IMR-90 (cell line): ENCODE measurements around the gene MICAL1. TPM values are rescaled to one million over a fixed set of nuclear protein-coding genes. Genes with fewer than 3 reads are reported as not detected.
A peak's percentile ranks its signal among the peaks of the same experiment; 100 is the strongest.

Source experiments
- ATAC-seq: fragments of 200-7000 bp; cut with Tn5 transposase; 2 replicates; pipeline ENCODE4 v1.9.1; 2020; ENCODE audit warnings: low read depth, mild to moderate bottlenecking, moderate library complexity
- BruUV-seq: library from RNA; stranded (reverse); fragments of 400-500 nt; replicated peaks from 2 replicates; lab custom pipeline; 2021; lab: Mats Ljungman, UMichigan
- CTCF ChIA-PET: fragments of 300-600 bp; formaldehyde crosslinking; extraction: SDS; loops from one replicate; lab custom pipeline; 2021; ENCODE audit warnings: antibody characterized with exemption; lab: Yijun Ruan, JAX
- POLR2A ChIA-PET: fragments of 300-600 bp; sonication (Branson Sonifier 250); formaldehyde crosslinking; loops from one replicate; lab custom pipeline; 2022; ENCODE audit warnings: antibody characterized with exemption; ENCODE audit not compliant: unreplicated experiment; lab: Charles Lee
- DNase-seq: peaks from one replicate; pipeline ENCODE4 v3.0.0; 2013
- H2AFZ ChIP-seq: replicated peaks from 2 replicates; pipeline ENCODE3; 2013; ENCODE audit warnings: low read length, mild to moderate bottlenecking; ENCODE audit not compliant: poor library complexity
- H2AK5ac ChIP-seq: 2 replicates; pipeline ENCODE4 v1.6.1; 2013; ENCODE audit warnings: low read depth, low read length, inconsistent platforms
- H2AK9ac ChIP-seq: replicated peaks from 2 replicates; pipeline ENCODE3; 2013; ENCODE audit warnings: mild to moderate bottlenecking, low read depth, low read length, moderate library complexity; ENCODE audit not compliant: poor library complexity
- H2BK120ac ChIP-seq: 2 replicates; pipeline ENCODE4 v1.6.1; 2013; ENCODE audit warnings: low read depth, low read length, inconsistent platforms
- H2BK15ac ChIP-seq: 3 replicates; pipeline ENCODE4 v1.6.1; 2013; ENCODE audit warnings: low read depth, low read length, inconsistent platforms
- H2BK20ac ChIP-seq: 2 replicates; pipeline ENCODE4 v1.6.1; 2013; ENCODE audit warnings: low read depth, mild to moderate bottlenecking, inconsistent platforms, low read length, moderate library complexity
- H2BK5ac ChIP-seq: 2 replicates; pipeline ENCODE4 v1.6.1; 2013; ENCODE audit warnings: mild to moderate bottlenecking, low read depth, low read length, inconsistent platforms; ENCODE audit not compliant: poor library complexity, severe bottlenecking
- H3K14ac ChIP-seq: replicated peaks from 2 replicates; pipeline ENCODE4 v1.6.1; 2013; ENCODE audit warnings: low read depth, low read length, inconsistent platforms
- H3K18ac ChIP-seq: 2 replicates; pipeline ENCODE4 v1.6.1; 2013; ENCODE audit warnings: low read depth, low read length, control low read depth
- H3K23ac ChIP-seq: 2 replicates; pipeline ENCODE4 v1.6.1; 2013; ENCODE audit warnings: low read depth, low read length, inconsistent platforms
- H3K27ac ChIP-seq: 2 replicates; pipeline ENCODE4 v1.5.1; 2013; ENCODE audit warnings: mild to moderate bottlenecking, control low read depth, low read length; ENCODE audit not compliant: insufficient read depth
- H3K27me3 ChIP-seq: 2 replicates; pipeline ENCODE4 v1.6.1; 2013; ENCODE audit warnings: low read length; ENCODE audit not compliant: control insufficient read depth, insufficient read depth
- H3K36me3 ChIP-seq: 2 replicates; pipeline ENCODE4 v1.6.1; 2013; ENCODE audit warnings: low read length, mixed read lengths; ENCODE audit not compliant: control insufficient read depth, insufficient read depth
- H3K4ac ChIP-seq: 2 replicates; pipeline ENCODE4 v1.6.1; 2013; ENCODE audit warnings: low read depth, low read length, inconsistent platforms
- H3K4me1 ChIP-seq: 2 replicates; pipeline ENCODE4 v1.6.1; 2013; ENCODE audit warnings: low read length, mixed read lengths; ENCODE audit not compliant: control insufficient read depth, insufficient read depth
- H3K4me2 ChIP-seq: 2 replicates; pipeline ENCODE4 v1.6.1; 2013; ENCODE audit warnings: low read depth, mild to moderate bottlenecking, control low read depth, low read length, moderate library complexity
- H3K4me3 ChIP-seq: 2 replicates; pipeline ENCODE4 v1.5.1; 2013; ENCODE audit warnings: low read depth, mild to moderate bottlenecking, control low read depth, low read length, moderate library complexity; ENCODE audit not compliant: insufficient read depth
- H3K56ac ChIP-seq: 2 replicates; pipeline ENCODE4 v1.6.1; 2013; ENCODE audit warnings: low read length, inconsistent platforms; ENCODE audit not compliant: insufficient read depth; ENCODE audit errors: extremely low read depth
- H3K79me1 ChIP-seq, 2 experiments: 2 replicates each; pipeline ENCODE4 v1.6.1; 2013; ENCODE audit warnings: low read length in 2 of 2, inconsistent platforms in 1 of 2, low read depth in 1 of 2
- H3K9ac ChIP-seq: 2 replicates; pipeline ENCODE4 v1.6.1; 2013; ENCODE audit warnings: low read depth, low read length, control low read depth
- H3K9me1 ChIP-seq: 2 replicates; pipeline ENCODE4 v1.6.1; 2013; ENCODE audit warnings: low read length, inconsistent platforms; ENCODE audit not compliant: insufficient read depth
- H3K9me3 ChIP-seq: 2 replicates; pipeline ENCODE4 v1.6.1; 2013; ENCODE audit warnings: low read length; ENCODE audit not compliant: control insufficient read depth, insufficient read depth
- H4K20me1 ChIP-seq: 2 replicates; pipeline ENCODE4 v1.6.1; 2013; ENCODE audit warnings: low read length, inconsistent platforms; ENCODE audit not compliant: insufficient read depth
- H4K5ac ChIP-seq: 2 replicates; pipeline ENCODE4 v1.6.1; 2013; ENCODE audit warnings: mild to moderate bottlenecking, low read depth, low read length, control low read depth
- H4K8ac ChIP-seq, 2 experiments: 2 replicates each; pipeline ENCODE4 v1.6.1; 2013; ENCODE audit warnings: low read depth in 2 of 2, low read length in 2 of 2, control low read depth in 1 of 2, inconsistent platforms in 1 of 2
- H4K91ac ChIP-seq: 2 replicates; pipeline ENCODE4 v1.6.1; 2013; ENCODE audit warnings: low read depth, low read length, inconsistent platforms; ENCODE audit not compliant: insufficient read depth
- BHLHE40 ChIP-seq: fragments of 150-350 bp; IDR thresholded peaks from 2 replicates; pipeline ENCODE4 v1.6.1; 2016; ENCODE audit warnings: mild to moderate bottlenecking, low read depth, low read length
- CTCF ChIP-seq: conservative IDR thresholded peaks from 2 replicates; pipeline ENCODE4 v1.5.1; 2012; ENCODE audit warnings: mild to moderate bottlenecking, low read depth, low read length, improper control_type of control experiment
- ELK1 ChIP-seq: fragments of 150-350 bp; IDR thresholded peaks from 2 replicates; pipeline ENCODE4 v1.6.1; 2016; ENCODE audit warnings: low read depth, mild to moderate bottlenecking, low read length, moderate library complexity, borderline replicate concordance
- FOS ChIP-seq: fragments of 150-350 bp; IDR thresholded peaks from 2 replicates; pipeline ENCODE4 v1.6.1; 2016; ENCODE audit warnings: low read depth, low read length
- MAZ ChIP-seq: IDR thresholded peaks from 2 replicates; pipeline ENCODE4 v1.6.1; 2012; ENCODE audit warnings: low read depth, mild to moderate bottlenecking, low read length, improper control_type of control experiment, moderate library complexity, borderline replicate concordance
- MXI1 ChIP-seq: IDR thresholded peaks from 2 replicates; pipeline ENCODE4 v1.6.1; 2012; ENCODE audit warnings: low read depth, mild to moderate bottlenecking, low read length, moderate library complexity, borderline replicate concordance
- RAD21 ChIP-seq: IDR thresholded peaks from 2 replicates; pipeline ENCODE4 v1.6.1; 2012; ENCODE audit warnings: low read length, improper control_type of control experiment
- SMC3 ChIP-seq: fragments of 150-350 bp; IDR thresholded peaks from 2 replicates; pipeline ENCODE4 v1.6.1; 2016; ENCODE audit warnings: low read depth, mild to moderate bottlenecking, antibody characterized with exemption, low read length, moderate library complexity
- WGBS, 2 experiments: methylation state at CpG; one replicate each; pipeline versions ENCODE4 v1.1.5 to v1.1.7; 2013; ENCODE audit warnings: missing lambda C conversion rate in 2 of 2; ENCODE audit not compliant: insufficient read length in 1 of 2; ENCODE audit errors: extremely low coverage in 2 of 2; 5-methylcytosine and 5-hydroxymethylcytosine counted together
- dilution Hi-C: fragments of 300-500 bp; cut with HindIII; formaldehyde crosslinking; loops from one replicate; pipeline ENCODE4 v1.14.3; 2018; ENCODE audit warnings: low sequenced_read_pairs; ENCODE audit not compliant: unreplicated experiment
- in situ Hi-C: fragments of 300-500 bp; cut with MboI; formaldehyde crosslinking; loops from 3 replicates; pipeline ENCODE4 v1.14.3; 2019; ENCODE audit warnings: low sequenced_read_pairs, inconsistent platforms, mixed read lengths
- intact Hi-C: fragments of 100-400 bp; cut with micrococcal nuclease; formaldehyde crosslinking; loops from 2 replicates; pipeline ENCODE4 v1.10.0; 2022
- polyA plus RNA-seq, 3 experiments: library from polyadenylated mRNA; depleted of rRNA; stranded (reverse); fragments of >200 nt; gene quantifications; 2 replicates each; pipeline ENCODE4 v1.2.3, GENCODE V29; 2012; ENCODE audit warnings: low replicate concordance in 1 of 3
- total RNA-seq: library from RNA; depleted of rRNA; stranded (reverse); fragments of >200 nt; gene quantifications from 2 replicates; pipeline ENCODE4 v1.2.3, GENCODE V29; 2012

Gene MICAL1
- total and polyA plus RNA-seq, 2 of the 4 experiments (the other 2 are of a cell fraction), result 30.5 to 57.1 TPM

- Histone ChIP-seq H3K9me1 (peaks cover 24% of the 10 kb centered on the region), H3K27me3 (no peaks in the 10 kb centered on the region), H4K20me1 (no peaks in the 10 kb centered on the region; the same call in 1 of the 2 replicates), H3K9me3 (no peaks in the 10 kb centered on the region), H2BK20ac (no peak overlapping the region), H2AK9ac (peak overlapping the region; percentile 99), H4K5ac (no peak overlapping the region), H4K8ac (peak overlapping the region; percentile 4 to 64; a peak in 3 of 4 replicates), H2BK120ac (peak overlapping the region; percentile 25; the same call in 1 of the 2 replicates), H3K36me3 (peaks cover 32% of the 10 kb centered on the region), H2BK5ac (no peak overlapping the region), H3K79me1 (peaks cover 23 to 69% of the 10 kb centered on the region in 2 experiments), H3K56ac (no peak overlapping the region), H4K91ac (peak overlapping the region; percentile 66; the same call in 1 of the 2 replicates), H3K9ac (peak overlapping the region; percentile 29), H3K4ac (peak overlapping the region; percentile 95), H3K18ac (no peak overlapping the region), H3K4me2 (peak overlapping the region; percentile 58), H3K4me1 (peaks cover 11% of the 10 kb centered on the region), H3K14ac (peak overlapping the region; percentile 86), H3K23ac (peak overlapping the region; percentile 95; the same call in 1 of the 2 replicates), H3K4me3 (peak overlapping the region; percentile 98), H3K27ac (peak overlapping the region; percentile 37), H2AFZ (peak overlapping the region; percentile 91), H2AK5ac (peak overlapping the region; percentile 88; the same call in 1 of the 2 replicates), H2BK15ac (no peak overlapping the region)
- intact Hi-C loops (no loop called here), in situ Hi-C loops (no loop called here), dilution Hi-C loops (no loop called here)
- BruUV-seq, result TSS peak; percentile 56
- ATAC-seq (peak; percentile 8), DNase-seq (no peak)
- WGBS, 2 experiments, result 96% methylated on average over 13 of the region's 27 CpGs; no CpG with 5 or more reads in 1 of the 2 experiments
- CTCF ChIA-PET, result interaction anchor here (0.6 kb wide), 1 partner anchor 34 kb away, joined by 4 read pairs; no protein-coding TSS in a partner anchor
- POLR2A ChIA-PET, result interaction anchor here (0.5 to 1.2 kb wide), 2 partner anchors 9 to 59 kb away, joined by 3 read pairs; no protein-coding TSS in a partner anchor
- TF ChIP-seq MAZ, result no peak
- no peak for TF ChIP-seq FOS
- no peak for TF ChIP-seq ELK1
- no peak for TF ChIP-seq CTCF
- no peak for TF ChIP-seq MXI1
- no peak for TF ChIP-seq SMC3
- TF ChIP-seq RAD21, result no peak
- TF ChIP-seq BHLHE40, result no peak
Observed at GRCh38 chr6:109453594-109454495, 1.7 kb downstream of the MICAL1 start.
